H9 (cell line): ENCODE data around the gene APLN. TPM values are rescaled to one million over a fixed set of nuclear protein-coding genes. Genes with fewer than 3 reads are reported as not detected.

Experiments used
- DNase-seq: peaks from one replicate; pipeline ENCODE4 v3.0.0-alpha.2; 2017
- H2AFZ ChIP-seq: one replicate; pipeline ENCODE4 v1.6.1; 2013; ENCODE audit warnings: mild to moderate bottlenecking, low read length, control low read depth, moderate library complexity
- H2AK5ac ChIP-seq: 2 replicates; pipeline ENCODE4 v1.6.1; 2013; ENCODE audit warnings: low read length, control low read depth, mixed read lengths; ENCODE audit not compliant: insufficient read length
- H2BK120ac ChIP-seq: one replicate; pipeline ENCODE4 v1.6.1; 2013; ENCODE audit warnings: low read depth, mild to moderate bottlenecking, low read length, control low read depth, inconsistent platforms; ENCODE audit not compliant: poor library complexity, severe bottlenecking
- H2BK12ac ChIP-seq: 2 replicates; pipeline ENCODE4 v1.6.1; 2013; ENCODE audit warnings: low read length, control low read depth, mixed read lengths, low read depth; ENCODE audit not compliant: insufficient read length
- H2BK15ac ChIP-seq: 2 replicates; pipeline ENCODE4 v1.6.1; 2013; ENCODE audit warnings: low read depth, low read length, control low read depth
- H2BK20ac ChIP-seq: one replicate; pipeline ENCODE4 v1.6.1; 2013; ENCODE audit warnings: low read depth, mild to moderate bottlenecking, low read length, control low read depth, inconsistent platforms; ENCODE audit not compliant: poor library complexity, severe bottlenecking
- H2BK5ac ChIP-seq: 2 replicates; pipeline ENCODE4 v1.6.1; 2013; ENCODE audit warnings: low read length, control low read depth, mixed read lengths; ENCODE audit not compliant: insufficient read length
- H3K14ac ChIP-seq: 2 replicates; pipeline ENCODE4 v1.6.1; 2013; ENCODE audit warnings: low read length, control low read depth; ENCODE audit not compliant: insufficient read depth
- H3K18ac ChIP-seq: 2 replicates; pipeline ENCODE4 v1.6.1; 2013; ENCODE audit warnings: low read depth, mild to moderate bottlenecking, mixed read lengths, low read length, control low read depth; ENCODE audit not compliant: insufficient read length
- H3K23ac ChIP-seq: 2 replicates; pipeline ENCODE4 v1.6.1; 2013; ENCODE audit warnings: low read length, control low read depth, mixed read lengths, low read depth; ENCODE audit not compliant: insufficient read length
- H3K23me2 ChIP-seq: 2 replicates; pipeline ENCODE4 v1.6.1; 2013; ENCODE audit warnings: low read depth, mild to moderate bottlenecking, mixed read lengths, low read length, control low read depth; ENCODE audit not compliant: insufficient read length, poor library complexity, severe bottlenecking
- H3K27ac ChIP-seq: 2 replicates; pipeline ENCODE4 v1.5.1; 2013; ENCODE audit warnings: low read length, control low read depth, mixed read lengths, low read depth; ENCODE audit not compliant: insufficient read length
- H3K27me3 ChIP-seq: 2 replicates; pipeline ENCODE4 v1.6.1; 2013; ENCODE audit warnings: low read length, control low read depth, inconsistent platforms; ENCODE audit not compliant: insufficient read depth
- H3K4ac ChIP-seq: 2 replicates; pipeline ENCODE4 v1.6.1; 2013; ENCODE audit warnings: low read depth, mild to moderate bottlenecking, control low read depth, inconsistent platforms, low read length, moderate library complexity
- H3K4me1 ChIP-seq: 2 replicates; pipeline ENCODE4 v1.6.1; 2013; ENCODE audit warnings: low read length, control low read depth, inconsistent platforms; ENCODE audit not compliant: insufficient read depth
- H3K4me2 ChIP-seq: 2 replicates; pipeline ENCODE4 v1.6.1; 2013; ENCODE audit warnings: low read length, control low read depth, mixed read lengths; ENCODE audit not compliant: insufficient read length, insufficient read depth
- H3K56ac ChIP-seq: 2 replicates; pipeline ENCODE4 v1.6.1; 2013; ENCODE audit warnings: low read depth, mild to moderate bottlenecking, mixed read lengths, low read length, control low read depth; ENCODE audit not compliant: insufficient read length
- H3K79me1 ChIP-seq: 2 replicates; pipeline ENCODE4 v1.6.1; 2013; ENCODE audit warnings: low read depth, mild to moderate bottlenecking, moderate library complexity, low read length, control low read depth, inconsistent platforms; ENCODE audit not compliant: insufficient read depth, poor library complexity, severe bottlenecking
- H3K79me2 ChIP-seq: 2 replicates; pipeline ENCODE4 v1.6.1; 2013; ENCODE audit warnings: low read length, control low read depth, inconsistent platforms; ENCODE audit not compliant: insufficient read depth
- H3K9ac ChIP-seq: 2 replicates; pipeline ENCODE4 v1.6.1; 2013; ENCODE audit warnings: low read length, control low read depth, mixed read lengths; ENCODE audit not compliant: insufficient read length; ENCODE audit errors: extremely low read depth
- H3K9me3 ChIP-seq: one replicate; pipeline ENCODE4 v1.6.1; 2013; ENCODE audit warnings: low read depth, low read length, inconsistent platforms; ENCODE audit not compliant: control insufficient read depth
- H3T11ph ChIP-seq: one replicate; pipeline ENCODE4 v1.6.1; 2013; ENCODE audit warnings: mild to moderate bottlenecking, low read length, control low read depth, inconsistent platforms
- H4K20me1 ChIP-seq: one replicate; pipeline ENCODE4 v1.6.1; 2013; ENCODE audit not compliant: control insufficient read depth, insufficient read length, insufficient read depth
- H4K5ac ChIP-seq: 2 replicates; pipeline ENCODE4 v1.6.1; 2013; ENCODE audit warnings: low read depth, mild to moderate bottlenecking, mixed read lengths, low read length, control low read depth; ENCODE audit not compliant: insufficient read length
- H4K8ac ChIP-seq: replicated peaks from 2 replicates; pipeline ENCODE4 v1.6.1; 2013; ENCODE audit warnings: low read length, control low read depth, mixed read lengths, low read depth; ENCODE audit not compliant: insufficient read length
- H4K91ac ChIP-seq: 2 replicates; pipeline ENCODE4 v1.6.1; 2013; ENCODE audit warnings: low read depth, mild to moderate bottlenecking, moderate library complexity, mixed read lengths, low read length, control low read depth; ENCODE audit not compliant: insufficient read length
- H3K27ac Mint-ChIP-seq, 3 experiments: 2 replicates in 2 of 3; 3 replicates in 1 of 3; pipeline ENCODE4 v1.8.0; 2020 to 2021; ENCODE audit warnings: mixed read lengths in 3 of 3, mild to moderate bottlenecking in 1 of 3, moderate library complexity in 1 of 3
- H3K27me3 Mint-ChIP-seq: 2 replicates; pipeline ENCODE4 v1.8.0; 2021; ENCODE audit warnings: low read depth, mild to moderate bottlenecking, moderate library complexity, mixed read lengths
- H3K36me3 Mint-ChIP-seq, 3 experiments: 2 replicates in 2 of 3; 3 replicates in 1 of 3; pipeline ENCODE4 v1.8.0; 2020 to 2021; ENCODE audit warnings: low read depth in 3 of 3, mixed read lengths in 3 of 3; ENCODE audit not compliant: insufficient read depth in 1 of 3
- H3K4me1 Mint-ChIP-seq, 2 experiments: 2 replicates each; pipeline ENCODE4 v1.8.0; 2020; ENCODE audit warnings: mixed read lengths in 2 of 2
- H3K4me3 Mint-ChIP-seq, 2 experiments: 2 replicates in 1 of 2; 3 replicates in 1 of 2; pipeline ENCODE4 v1.8.0; 2020 to 2021; ENCODE audit warnings: mild to moderate bottlenecking in 2 of 2, mixed read lengths in 2 of 2, moderate library complexity in 1 of 2
- H3K9me3 Mint-ChIP-seq, 2 experiments: 2 replicates in 1 of 2; 3 replicates in 1 of 2; pipeline ENCODE4 v1.8.0; 2020; ENCODE audit warnings: mild to moderate bottlenecking in 2 of 2, mixed read lengths in 2 of 2, moderate library complexity in 1 of 2
- CTCF ChIP-seq: fragments of 200-600 bp; sonication (generic); conservative IDR thresholded peaks from 3 replicates; pipeline ENCODE4 v1.8.0; 2021; ENCODE audit warnings: antibody characterized with exemption, mild to moderate bottlenecking
- WGBS: extraction: QIAGEN DNeasy Blood & Tissue Kit; methylation state at CpG from one replicate; pipeline ENCODE4 v1.1.7; 2013; ENCODE audit warnings: missing lambda C conversion rate, low lambda C conversion rate, mixed read lengths; ENCODE audit not compliant: insufficient read length; ENCODE audit errors: extremely low coverage; 5-methylcytosine and 5-hydroxymethylcytosine counted together
- total RNA-seq: library from RNA; stranded (reverse); gene quantifications from 2 replicates; pipeline ENCODE4 v1.2.1, GENCODE V29; 2021

APLN gene
- total RNA-seq, 1 experiment from 2014 or later, result 0.24 TPM

DNA sequence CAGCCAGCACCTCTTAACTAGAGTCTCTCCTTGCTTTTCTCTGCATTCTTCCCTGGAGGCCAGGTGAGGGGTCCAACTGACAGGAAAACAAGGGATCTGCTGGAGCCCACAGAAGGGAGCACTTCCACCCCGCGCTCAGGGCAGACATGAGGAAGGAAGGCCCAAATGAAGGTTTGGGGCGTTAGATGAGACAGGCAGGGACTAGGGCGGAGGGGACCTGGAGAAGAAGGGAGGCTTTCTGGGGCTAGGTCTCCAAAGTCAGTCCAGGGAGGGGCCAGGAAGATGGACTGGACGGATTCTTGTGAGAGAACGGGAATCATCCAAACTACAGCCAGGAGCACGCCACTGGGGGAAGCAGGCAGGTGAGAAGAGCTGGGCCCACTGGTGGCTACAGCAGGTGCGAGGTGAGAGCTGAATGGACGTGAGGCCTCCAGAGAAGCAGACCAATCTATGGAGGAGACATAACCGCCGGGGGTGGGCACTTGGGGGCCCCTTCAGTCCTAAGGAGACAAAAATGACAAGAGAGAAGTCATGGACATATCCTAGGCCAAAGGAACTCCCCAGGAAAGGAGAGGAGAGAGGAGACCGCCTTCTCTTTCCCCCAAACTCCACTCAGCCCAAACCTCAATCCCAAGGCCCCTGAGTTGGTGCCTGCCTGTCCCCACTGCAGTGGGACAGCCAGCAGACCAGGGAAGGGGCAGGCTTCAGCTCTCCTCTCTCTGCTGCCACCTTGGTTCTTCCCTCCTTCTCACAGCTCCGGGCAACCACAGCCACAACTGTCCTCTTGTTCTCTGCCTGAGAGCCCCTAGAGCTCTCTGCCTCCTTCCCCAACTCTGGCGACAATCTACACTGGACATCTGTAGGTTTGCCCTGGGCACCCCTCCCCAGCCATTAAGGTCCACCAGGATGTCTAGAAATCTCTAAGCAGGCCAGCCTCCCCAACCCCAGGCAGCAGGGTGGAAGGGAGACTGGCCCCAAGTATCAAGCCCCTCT, 7.0 kb downstream of the APLN start:
- Histone ChIP-seq H3K23me2 (no peaks in the 10 kb centered on the region), H3K4me1 (no peaks in the 10 kb centered on the region), H3K79me1 (no peaks in the 10 kb centered on the region), H3K27ac (no peak overlapping the region), H4K20me1 (no peaks in the 10 kb centered on the region), H3K18ac (no peak overlapping the region), H2BK12ac (no peak overlapping the region), H3K4ac (no peak overlapping the region), H3K9ac (no peak overlapping the region), H2BK120ac (no peak overlapping the region), H4K5ac (no peak overlapping the region), H3K4me2 (no peak overlapping the region), H2BK15ac (no peak overlapping the region), H4K8ac (no peak overlapping the region), H3K23ac (no peak overlapping the region), H3K14ac (no peak overlapping the region), H4K91ac (no peak overlapping the region), H2AK5ac (no peak overlapping the region), H2BK5ac (no peak overlapping the region), H3K27me3 (peaks cover 15% of the 10 kb centered on the region; the same call in 1 of the 2 replicates), H2BK20ac (no peak overlapping the region), H3T11ph (no peak overlapping the region), H2AFZ (no peak overlapping the region), H3K9me3 (no peaks in the 10 kb centered on the region), H3K79me2 (no peaks in the 10 kb centered on the region), H3K56ac (no peak overlapping the region)
- DNase-seq, result peak; percentile 16
- peaks cover 6 to 19% of the 10 kb centered on the region in 2 experiments; a peak in 3 of 4 replicates for H3K4me1 Mint-ChIP-seq
- peak overlapping the region in 1 of 3 experiments; percentile 45; a peak in 1 of 7 replicates for H3K27ac Mint-ChIP-seq
- H3K36me3 Mint-ChIP-seq, result peaks cover 4 to 6% (median 4%) of the 10 kb centered on the region in 3 experiments; a peak in 5 of 7 replicates
- TF ChIP-seq CTCF, result no peak
- WGBS, result no CpG with 5 or more reads among the region's 14 CpGs
- peaks cover 0 to 47% of the 10 kb centered on the region in 2 experiments; a peak in 3 of 5 replicates for H3K9me3 Mint-ChIP-seq
- no peak overlapping the region for H3K4me3 Mint-ChIP-seq
- peaks cover 84% of the 10 kb centered on the region for H3K27me3 Mint-ChIP-seq
